HG03139 (cell line): ENCODE results near the gene ZNF579.
"Not testable (repeated sequence)": the region's sequence is repeated elsewhere in the genome, so short reads cannot be mapped to it uniquely, and the experiment has no call there.

Experiments
- ATAC-seq: cut with Tn5 transposase; IDR thresholded peaks from one replicate; pipeline ENCODE4 v1.9.1; 2021; ENCODE audit not compliant: unreplicated experiment

The ZNF579 gene

GRCh38 chr19:55573929-55574328 is 6.7 kb downstream of the ZNF579 start:
- ATAC-seq: not testable (repeated sequence)

GRCh38 chr19:55569477-55569876 is 11.2 kb downstream of the ZNF579 start:
- not testable (repeated sequence) for ATAC-seq

- no peak for ATAC-seq
Measured at GRCh38 chr19:55567708-55568328, 12.8 kb downstream of the ZNF579 start.

GRCh38 chr19:55566823-55567222 is 13.8 kb downstream of the ZNF579 start:
- no peak for ATAC-seq

GRCh38 chr19:55563261-55563690 is 17.4 kb downstream of the ZNF579 start:
- ATAC-seq: no peak

- no peak for ATAC-seq
Measured at GRCh38 chr19:55559684-55560083, 21.0 kb downstream of the ZNF579 start.

- ATAC-seq: no peak
Measured at GRCh38 chr19:55554741-55555152, 25.9 kb downstream of the ZNF579 start.

GRCh38 chr19:55554302-55554701 is 26.3 kb downstream of the ZNF579 start:
- no peak for ATAC-seq

- no peak for ATAC-seq
Measured at GRCh38 chr19:55553217-55554182, 27.1 kb downstream of the ZNF579 start.

GRCh38 chr19:55552620-55553019 is 28.0 kb downstream of the ZNF579 start:
- ATAC-seq: no peak

GRCh38 chr19:55552206-55552605 is 28.4 kb downstream of the ZNF579 start:
- ATAC-seq: no peak

- ATAC-seq: no peak
Measured at GRCh38 chr19:55550321-55550650, 30.4 kb downstream of the ZNF579 start.

- ATAC-seq: no peak
Measured at GRCh38 chr19:55549500-55550320, 30.9 kb downstream of the ZNF579 start.

GRCh38 chr19:55546822-55547614 is 33.6 kb downstream of the ZNF579 start:
- ATAC-seq: no peak

GRCh38 chr19:55546011-55546410 is 34.6 kb downstream of the ZNF579 start:
- no peak for ATAC-seq

- ATAC-seq: no peak
Measured at GRCh38 chr19:55545443-55545842, 35.2 kb downstream of the ZNF579 start, which contains the start of gene SBK3. SBK3 (minus strand) TSS chr19:55545543; CDS start chr19:55545543, 0 bp downstream.

GRCh38 chr19:55544776-55545439 is 35.7 kb downstream of the ZNF579 start:
- no peak for ATAC-seq

GRCh38 chr19:55544014-55544413 is 36.6 kb downstream of the ZNF579 start:
- no peak for ATAC-seq

GRCh38 chr19:55543567-55543966 is 37.1 kb downstream of the ZNF579 start:
- no peak for ATAC-seq

GRCh38 chr19:55542292-55542855 is 38.3 kb downstream of the ZNF579 start:
- ATAC-seq: no peak
